Measurements from ENCODE around the gene VASN.

- TF ChIP-seq CTCF (IDR thresholded peaks at IDR 0.05): peak; percentile 96 to 99 (median 97)
- TF ChIP-seq POLR2A (IDR thresholded peaks at IDR 0.05): no peak
Measured at GRCh38 chr16:4330277-4330874, 41.3 kb upstream of the VASN start.
